K562 (cell line): ENCODE data around the gene ARL2. TPM values are rescaled to one million over a fixed set of nuclear protein-coding genes. Genes with fewer than 3 reads are reported as not detected.

Experiments used
- CBFA2T2 ChIP-seq: fragments of 450-650 bp; conservative IDR thresholded peaks from 2 replicates; pipeline ENCODE4 v1.6.1; 2017; ENCODE audit warnings: mild to moderate bottlenecking
- CREB3L1 ChIP-seq: fragments of 450-650 bp; IDR thresholded peaks from 2 replicates; pipeline ENCODE4 v1.6.1; 2014; ENCODE audit warnings: low read depth, mild to moderate bottlenecking, moderate library complexity, borderline replicate concordance
- DMBX1 ChIP-seq: fragments of 250-450 bp; sonication (Bioruptor Pico); IDR thresholded peaks from 2 replicates; pipeline ENCODE4 v1.8.0; 2022; ENCODE audit warnings: inconsistent platforms, mild to moderate bottlenecking, moderate library complexity, borderline replicate concordance
- E2F6 ChIP-seq, 2 experiments: IDR thresholded peaks; 2 replicates each; pipeline ENCODE4 v1.6.1; 2011; ENCODE audit warnings: borderline replicate concordance in 1 of 2, control low read depth in 1 of 2, low read depth in 1 of 2, low read length in 1 of 2, mild to moderate bottlenecking in 1 of 2, mixed read lengths in 1 of 2, moderate library complexity in 1 of 2; ENCODE audit not compliant: insufficient read depth in 1 of 2, insufficient read length in 1 of 2, poor library complexity in 1 of 2, severe bottlenecking in 1 of 2; ENCODE audit errors: extremely low read depth in 1 of 2
- FOXP4 ChIP-seq: sonication (generic); formaldehyde crosslinking; IDR thresholded peaks from 2 replicates; pipeline ENCODE4 v1.8.0; 2022; ENCODE audit warnings: mild to moderate bottlenecking, missing genetic modification reagents, borderline replicate concordance
- GATA2 ChIP-seq: sonication (generic); formaldehyde crosslinking; IDR thresholded peaks from 2 replicates; pipeline ENCODE4 v1.4.0; 2020; ENCODE audit warnings: mild to moderate bottlenecking, missing genetic modification reagents
- HCFC1 ChIP-seq: IDR thresholded peaks from 2 replicates; pipeline ENCODE4 v1.6.1; 2012; ENCODE audit warnings: low read depth, low read length, improper control_type of control experiment
- MECOM ChIP-seq: fragments of 250-450 bp; sonication (Bioruptor Pico); IDR thresholded peaks from 2 replicates; pipeline ENCODE4 v1.8.0; 2022; ENCODE audit warnings: inconsistent platforms
- PHF20 ChIP-seq: fragments of 450-650 bp; IDR thresholded peaks from 2 replicates; pipeline ENCODE4 v1.6.1; 2018; ENCODE audit not compliant: partially characterized antibody
- PKNOX1 ChIP-seq: fragments of 450-650 bp; IDR thresholded peaks from 2 replicates; pipeline ENCODE4 v1.6.1; 2016
- POU5F1 ChIP-seq: fragments of 150-350 bp; IDR thresholded peaks from 2 replicates; pipeline ENCODE4 v1.6.1; 2014; ENCODE audit warnings: borderline replicate concordance, low read length, low read depth, mild to moderate bottlenecking; ENCODE audit not compliant: partially characterized antibody
- PYGO2 ChIP-seq: fragments of 450-650 bp; IDR thresholded peaks from 2 replicates; pipeline ENCODE4 v1.6.1; 2016; ENCODE audit warnings: mild to moderate bottlenecking, missing genetic modification characterization, moderate library complexity, missing compliant biosample characterization
- RBM14 ChIP-seq: fragments of 200-400 bp; formaldehyde crosslinking; IDR thresholded peaks from 2 replicates; pipeline ENCODE4 v1.6.1; 2018; ENCODE audit warnings: low read depth, mild to moderate bottlenecking, low read length, moderate library complexity, borderline replicate concordance; ENCODE audit not compliant: insufficient read depth
- TFE3 ChIP-seq: fragments of 450-650 bp; formaldehyde crosslinking; IDR thresholded peaks from 2 replicates; pipeline ENCODE4 v1.4.0; 2020; ENCODE audit warnings: mild to moderate bottlenecking, mixed read lengths
- TOE1 ChIP-seq, 2 experiments: fragments of 450-650 bp in 1 of 2; sonication (generic) in 1 of 2; formaldehyde crosslinking in 1 of 2; IDR thresholded peaks; 2 replicates each; pipeline versions ENCODE4 v1.7.1 to v1.8.0; 2016 to 2022; ENCODE audit warnings: borderline replicate concordance in 2 of 2, mild to moderate bottlenecking in 2 of 2, antibody characterized with exemption in 1 of 2, inconsistent platforms in 1 of 2, low read depth in 1 of 2, missing genetic modification reagents in 1 of 2, moderate library complexity in 1 of 2
- ZFP30 ChIP-seq: fragments of 250-450 bp; sonication (Bioruptor Pico); IDR thresholded peaks from 2 replicates; pipeline ENCODE4 v1.8.0; 2022; ENCODE audit warnings: moderate library complexity, mild to moderate bottlenecking, inconsistent platforms, borderline replicate concordance
- ZNF586 ChIP-seq: fragments of 450-650 bp; formaldehyde crosslinking; conservative IDR thresholded peaks from 2 replicates; pipeline ENCODE4 v1.4.0; 2020; ENCODE audit warnings: mild to moderate bottlenecking, moderate library complexity
- polyA plus RNA-seq, 8 experiments: library from polyadenylated mRNA; depleted of rRNA in 4 of 8; stranded (reverse) in 5 of 8; unstranded in 3 of 8; fragments of >200 nt; fragmentation: Nextera tagmentation in 2 of 8; fragmentation: Illumina TruSeq in 1 of 8; extraction: Ambion mirVana in 2 of 8; extraction: Trizol in 1 of 8; gene quantifications; 2 replicates each; pipeline versions ENCODE4 v1.2.1 to v1.2.3, GENCODE V29; 2011 to 2014; ENCODE audit warnings: inconsistent platforms in 1 of 8, missing spikeins in 1 of 8
- total RNA-seq, 7 experiments: library from RNA; depleted of rRNA in 6 of 7; stranded (reverse); fragments of >200 nt in 6 of 7; fragmentation: Illumina TruSeq in 2 of 7; extraction: Trizol in 2 of 7; gene quantifications; 2 replicates each; pipeline versions ENCODE4 v1.2.1 to v1.2.3, GENCODE V29; 2011 to 2021; ENCODE audit warnings: low replicate concordance in 1 of 7

Gene ARL2
- total and polyA plus RNA-seq, 9 of the 15 experiments (the other 6 are each of a cell fraction or from before 2014, with no cell fraction given), result 5.7 to 154 (median 92.2) TPM

- TF ChIP-seq CREB3L1 (peak; percentile 67; the same call in 1 of the 2 replicates), E2F6 (IDR thresholded peaks at IDR 0.05; ENCODE audit: borderline replicate concordance in 1 of 2, extremely low read depth in 1 of 2, insufficient read depth in 1 of 2, insufficient read length in 1 of 2, low read depth in 1 of 2, low read length in 1 of 2, poor library complexity in 1 of 2, severe bottlenecking in 1 of 2) (peak; percentile 92 to 94), PHF20 (peak; percentile 72), PYGO2 (tag) (no peak), ZFP30 (no peak), DMBX1 (CRISPR knock-in tag) (peak; percentile 30; the same call in 1 of the 2 replicates), GATA2 (no peak), PKNOX1 (peak; percentile 70), FOXP4 (CRISPR knock-in tag) (peak; percentile 98; the same call in 1 of the 2 replicates), CBFA2T2 (peak; percentile 78), POU5F1 (no peak), TFE3 (CRISPR knock-in tag) (peak; percentile 92), HCFC1 (no peak; the same call in none of the 2 replicates), ZNF586 (CRISPR knock-in tag) (no peak), MECOM (CRISPR knock-in tag) (no peak), RBM14 (0 out of 2 replicates have a peak, but pooled peaks have one; percentile 1), TOE1 (IDR thresholded peaks at IDR 0.05; ENCODE audit: borderline replicate concordance) (peak; percentile 92), TOE1 (CRISPR knock-in tag; IDR thresholded peaks at IDR 0.05; ENCODE audit: borderline replicate concordance, low read depth) (0 out of 2 replicates have a peak, but pooled peaks have one; percentile 25)
These were observed at the start of gene ARL2 (continued) for GRCh38 chr11:65013888-65014725.
